WTC11 (cell line): ENCODE measurements around the gene COL17A1. TPM values are rescaled to one million over a fixed set of nuclear protein-coding genes. Genes with fewer than 3 reads are reported as not detected.

Source experiments
- ATAC-seq: fragments of 200-7000 bp; cut with Tn5 transposase; 2 replicates; pipeline ENCODE4 v1.10.0; 2021; ENCODE audit warnings: mild to moderate bottlenecking, moderate library complexity
- CTCF ChIA-PET: fragments of 300-600 bp; sonication (Branson Sonifier 250); formaldehyde crosslinking; loops from one replicate; lab custom pipeline; 2021; ENCODE audit warnings: antibody characterized with exemption; lab: Charles Lee
- POLR2A ChIA-PET: fragments of 350-600 bp; sonication (Branson Sonifier 250); formaldehyde crosslinking; loops from one replicate; lab custom pipeline; 2021; ENCODE audit warnings: antibody characterized with exemption; lab: Charles Lee
- DNase-seq: peaks from one replicate; pipeline ENCODE4 v3.0.0; 2021; ENCODE audit warnings: low spot score
- H3K27ac Mint-ChIP-seq: 2 replicates; pipeline ENCODE4 v1.8.0; 2021; ENCODE audit warnings: mixed read lengths
- H3K27me3 Mint-ChIP-seq: 2 replicates; pipeline ENCODE4 v1.8.0; 2021; ENCODE audit warnings: low read depth, mild to moderate bottlenecking, moderate library complexity, mixed read lengths
- H3K36me3 Mint-ChIP-seq: 2 replicates; pipeline ENCODE4 v1.8.0; 2021; ENCODE audit warnings: mixed read lengths
- H3K4me1 Mint-ChIP-seq: 2 replicates; pipeline ENCODE4 v1.8.0; 2022; ENCODE audit warnings: mixed read lengths
- H3K4me3 Mint-ChIP-seq: 2 replicates; pipeline ENCODE4 v1.8.0; 2021; ENCODE audit warnings: mild to moderate bottlenecking, moderate library complexity, mixed read lengths
- H3K9me3 Mint-ChIP-seq: 2 replicates; pipeline ENCODE4 v1.8.0; 2021; ENCODE audit warnings: mixed read lengths
- ATF1 ChIP-seq: sonication (generic); formaldehyde crosslinking; IDR thresholded peaks from 2 replicates; pipeline ENCODE4 v1.8.1; 2023; ENCODE audit warnings: mild to moderate bottlenecking, moderate library complexity, missing genetic modification reagents
- CREM ChIP-seq: sonication (generic); formaldehyde crosslinking; IDR thresholded peaks from 2 replicates; pipeline ENCODE4 v1.8.1; 2022; ENCODE audit warnings: mild to moderate bottlenecking, missing genetic modification reagents, moderate library complexity
- ESRRA ChIP-seq: sonication (generic); formaldehyde crosslinking; IDR thresholded peaks from 2 replicates; pipeline ENCODE4 v1.8.1; 2022; ENCODE audit warnings: mild to moderate bottlenecking, missing genetic modification reagents, borderline replicate concordance
- ETV6 ChIP-seq: sonication (generic); formaldehyde crosslinking; IDR thresholded peaks from 2 replicates; pipeline ENCODE4 v1.8.1; 2022; ENCODE audit warnings: mild to moderate bottlenecking, missing genetic modification reagents
- JAZF1 ChIP-seq: fragments of 250-450 bp; sonication (Bioruptor Pico); IDR thresholded peaks from 2 replicates; pipeline ENCODE4 v1.9.0; 2021; ENCODE audit warnings: moderate library complexity, mild to moderate bottlenecking, inconsistent platforms
- MXD4 ChIP-seq: fragments of 250-450 bp; sonication (Bioruptor Pico); IDR thresholded peaks from 2 replicates; pipeline ENCODE4 v1.8.0; 2021; ENCODE audit warnings: mild to moderate bottlenecking, moderate library complexity, borderline replicate concordance
- NFE2L1 ChIP-seq: sonication (generic); formaldehyde crosslinking; IDR thresholded peaks from 2 replicates; pipeline ENCODE4 v1.8.1; 2023; ENCODE audit warnings: missing genetic modification reagents
- NR1H2 ChIP-seq: sonication (generic); formaldehyde crosslinking; IDR thresholded peaks from 2 replicates; pipeline ENCODE4 v1.9.0; 2021; ENCODE audit warnings: mild to moderate bottlenecking, moderate library complexity, missing genetic modification reagents
- NR2C2 ChIP-seq: sonication (generic); formaldehyde crosslinking; IDR thresholded peaks from 2 replicates; pipeline ENCODE4 v1.8.0; 2022; ENCODE audit warnings: mild to moderate bottlenecking, missing genetic modification reagents
- OVOL2 ChIP-seq: fragments of 250-450 bp; sonication (Bioruptor Pico); IDR thresholded peaks from 2 replicates; pipeline ENCODE4 v1.9.0; 2021; ENCODE audit warnings: mild to moderate bottlenecking, borderline replicate concordance
- PRRX2 ChIP-seq: fragments of 250-450 bp; sonication (Bioruptor Pico); IDR thresholded peaks from 2 replicates; pipeline ENCODE4 v1.8.0; 2021; ENCODE audit warnings: mild to moderate bottlenecking
- SMAD3 ChIP-seq: sonication (generic); formaldehyde crosslinking; IDR thresholded peaks from 2 replicates; pipeline ENCODE4 v1.8.0; 2022; ENCODE audit warnings: missing genetic modification reagents, mild to moderate bottlenecking, borderline replicate concordance
- SOX15 ChIP-seq: fragments of 250-450 bp; sonication (Bioruptor Pico); IDR thresholded peaks from 2 replicates; pipeline ENCODE4 v1.9.0; 2021; ENCODE audit warnings: mild to moderate bottlenecking
- TCF7 ChIP-seq: sonication (generic); formaldehyde crosslinking; IDR thresholded peaks from 2 replicates; pipeline ENCODE4 v1.8.0; 2022; ENCODE audit warnings: mild to moderate bottlenecking, low read depth, missing genetic modification reagents, moderate library complexity
- TEAD4 ChIP-seq: sonication (generic); formaldehyde crosslinking; IDR thresholded peaks from 2 replicates; pipeline ENCODE4 v1.8.0; 2022; ENCODE audit warnings: mild to moderate bottlenecking, missing genetic modification reagents
- total RNA-seq: library from RNA; stranded (reverse); gene quantifications from 3 replicates; pipeline ENCODE4 v1.2.3, GENCODE V29; 2021
- TF ChIP-seq, protein P1 (sequence below): sonication (generic); formaldehyde crosslinking; IDR thresholded peaks from 2 replicates; pipeline ENCODE4 v1.8.1; 2023; ENCODE audit warnings: mild to moderate bottlenecking, missing genetic modification reagents
- TF ChIP-seq, protein P2 (sequence below): fragments of 250-450 bp; sonication (Bioruptor Pico); IDR thresholded peaks from 2 replicates; pipeline ENCODE4 v1.8.0; 2021; ENCODE audit warnings: mild to moderate bottlenecking
- TF ChIP-seq, protein P3 (sequence below): fragments of 250-450 bp; sonication (Bioruptor Pico); IDR thresholded peaks from 2 replicates; pipeline ENCODE4 v1.9.0; 2021; ENCODE audit warnings: moderate library complexity, mild to moderate bottlenecking, inconsistent platforms, borderline replicate concordance
- TF ChIP-seq, protein P4 (sequence below): fragments of 250-450 bp; sonication (Bioruptor Pico); IDR thresholded peaks from 2 replicates; pipeline ENCODE4 v1.9.0; 2021; ENCODE audit warnings: mild to moderate bottlenecking, borderline replicate concordance
- TF ChIP-seq, protein P5 (sequence below): sonication (generic); formaldehyde crosslinking; IDR thresholded peaks from 2 replicates; pipeline ENCODE4 v1.8.0; 2022; ENCODE audit warnings: missing genetic modification reagents
- TF ChIP-seq, protein P6 (sequence below): sonication (generic); formaldehyde crosslinking; IDR thresholded peaks from 2 replicates; pipeline ENCODE4 v1.8.0; 2022; ENCODE audit warnings: mild to moderate bottlenecking, missing genetic modification reagents
- TF ChIP-seq, protein P7 (sequence below): sonication (generic); formaldehyde crosslinking; IDR thresholded peaks from 2 replicates; pipeline ENCODE4 v1.8.0; 2023; ENCODE audit warnings: missing genetic modification reagents

COL17A1 gene
- total RNA-seq, 1 experiment from 2014 or later: 1.5 TPM

DNA sequence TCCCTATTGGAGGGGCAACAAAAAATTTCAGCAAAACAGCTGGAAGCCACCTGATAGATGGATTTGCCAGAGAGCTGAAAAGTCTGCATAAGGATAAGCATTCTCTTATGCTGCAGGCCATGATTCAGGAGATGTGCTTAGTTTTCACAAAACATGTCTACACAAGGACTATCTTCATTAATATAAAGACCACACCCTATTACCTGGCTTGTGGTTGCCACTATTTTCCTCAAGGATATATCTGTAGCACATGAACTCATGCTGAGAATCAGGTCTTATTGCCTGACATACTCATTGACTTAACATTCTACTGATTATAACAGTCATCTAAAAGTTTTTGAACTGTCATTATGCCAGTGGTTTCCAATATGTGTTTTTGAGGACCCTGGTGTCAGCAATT lies 7.1 kb upstream of the COL17A1 start (continued):
- TF ChIP-seq, protein P1, sequence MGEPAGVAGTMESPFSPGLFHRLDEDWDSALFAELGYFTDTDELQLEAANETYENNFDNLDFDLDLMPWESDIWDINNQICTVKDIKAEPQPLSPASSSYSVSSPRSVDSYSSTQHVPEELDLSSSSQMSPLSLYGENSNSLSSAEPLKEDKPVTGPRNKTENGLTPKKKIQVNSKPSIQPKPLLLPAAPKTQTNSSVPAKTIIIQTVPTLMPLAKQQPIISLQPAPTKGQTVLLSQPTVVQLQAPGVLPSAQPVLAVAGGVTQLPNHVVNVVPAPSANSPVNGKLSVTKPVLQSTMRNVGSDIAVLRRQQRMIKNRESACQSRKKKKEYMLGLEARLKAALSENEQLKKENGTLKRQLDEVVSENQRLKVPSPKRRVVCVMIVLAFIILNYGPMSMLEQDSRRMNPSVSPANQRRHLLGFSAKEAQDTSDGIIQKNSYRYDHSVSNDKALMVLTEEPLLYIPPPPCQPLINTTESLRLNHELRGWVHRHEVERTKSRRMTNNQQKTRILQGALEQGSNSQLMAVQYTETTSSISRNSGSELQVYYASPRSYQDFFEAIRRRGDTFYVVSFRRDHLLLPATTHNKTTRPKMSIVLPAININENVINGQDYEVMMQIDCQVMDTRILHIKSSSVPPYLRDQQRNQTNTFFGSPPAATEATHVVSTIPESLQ (CRISPR knock-in tag): no peak
- TF ChIP-seq, protein P2, sequence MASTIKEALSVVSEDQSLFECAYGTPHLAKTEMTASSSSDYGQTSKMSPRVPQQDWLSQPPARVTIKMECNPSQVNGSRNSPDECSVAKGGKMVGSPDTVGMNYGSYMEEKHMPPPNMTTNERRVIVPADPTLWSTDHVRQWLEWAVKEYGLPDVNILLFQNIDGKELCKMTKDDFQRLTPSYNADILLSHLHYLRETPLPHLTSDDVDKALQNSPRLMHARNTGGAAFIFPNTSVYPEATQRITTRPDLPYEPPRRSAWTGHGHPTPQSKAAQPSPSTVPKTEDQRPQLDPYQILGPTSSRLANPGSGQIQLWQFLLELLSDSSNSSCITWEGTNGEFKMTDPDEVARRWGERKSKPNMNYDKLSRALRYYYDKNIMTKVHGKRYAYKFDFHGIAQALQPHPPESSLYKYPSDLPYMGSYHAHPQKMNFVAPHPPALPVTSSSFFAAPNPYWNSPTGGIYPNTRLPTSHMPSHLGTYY (CRISPR knock-in tag): no peak
- TF ChIP-seq SOX15 (CRISPR knock-in tag): no peak
- no peak for TF ChIP-seq NFE2L1 (CRISPR knock-in tag)
- no peak for TF ChIP-seq SMAD3 (CRISPR knock-in tag)
- no peak for TF ChIP-seq CREM
- TF ChIP-seq, protein P3, sequence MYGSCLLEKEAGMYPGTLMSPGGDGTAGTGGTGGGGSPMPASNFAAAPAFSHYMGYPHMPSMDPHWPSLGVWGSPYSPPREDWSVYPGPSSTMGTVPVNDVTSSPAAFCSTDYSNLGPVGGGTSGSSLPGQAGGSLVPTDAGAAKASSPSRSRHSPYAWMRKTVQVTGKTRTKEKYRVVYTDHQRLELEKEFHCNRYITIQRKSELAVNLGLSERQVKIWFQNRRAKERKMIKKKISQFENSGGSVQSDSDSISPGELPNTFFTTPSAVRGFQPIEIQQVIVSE: no peak
- TF ChIP-seq, all 79 proteins: peak for 0

DNA sequence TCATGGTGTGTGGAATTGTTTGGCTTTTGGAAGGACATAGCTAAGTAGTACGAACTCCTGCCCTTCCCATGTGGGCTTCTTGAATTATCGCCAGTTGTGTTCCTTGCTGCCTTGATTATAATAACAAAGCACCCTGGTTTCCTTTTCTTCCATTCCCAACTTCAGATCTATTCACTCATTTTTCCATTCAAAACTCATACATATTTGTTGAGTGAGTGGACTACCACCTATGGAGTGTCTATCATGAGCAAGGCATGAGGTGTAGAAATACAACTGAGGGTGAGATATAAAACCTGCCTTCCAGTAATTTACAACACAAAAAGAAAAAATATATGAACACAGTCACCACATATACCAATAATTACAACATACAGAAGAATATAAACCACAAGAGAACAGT lies 4.9 kb upstream of the COL17A1 start:
- Mint-ChIP-seq H3K9me3 (peaks cover 10% of the 10 kb centered on the region), H3K27me3 (no peaks in the 10 kb centered on the region), H3K36me3 (no peaks in the 10 kb centered on the region), H3K4me1 (peaks cover 23% of the 10 kb centered on the region), H3K27ac (0 out of 2 replicates have a peak overlapping the region, but pooled peaks have one; percentile 2), H3K4me3 (no peak overlapping the region)
- ATAC-seq: peak; percentile 30; the same call in 1 of the 2 replicates
- DNase-seq: no peak
- ChIA-PET CTCF (interaction anchor here (1.0 to 1.5 kb wide), 3 partner anchors 31 to 263 kb away, joined by 3 read pairs; partner anchors contain the start of genes CFAP58 and SFR1), POLR2A (no interaction called here)
- no peak for TF ChIP-seq TEAD4
- TF ChIP-seq NR1H2 (CRISPR knock-in tag): no peak
- TF ChIP-seq, protein P4, sequence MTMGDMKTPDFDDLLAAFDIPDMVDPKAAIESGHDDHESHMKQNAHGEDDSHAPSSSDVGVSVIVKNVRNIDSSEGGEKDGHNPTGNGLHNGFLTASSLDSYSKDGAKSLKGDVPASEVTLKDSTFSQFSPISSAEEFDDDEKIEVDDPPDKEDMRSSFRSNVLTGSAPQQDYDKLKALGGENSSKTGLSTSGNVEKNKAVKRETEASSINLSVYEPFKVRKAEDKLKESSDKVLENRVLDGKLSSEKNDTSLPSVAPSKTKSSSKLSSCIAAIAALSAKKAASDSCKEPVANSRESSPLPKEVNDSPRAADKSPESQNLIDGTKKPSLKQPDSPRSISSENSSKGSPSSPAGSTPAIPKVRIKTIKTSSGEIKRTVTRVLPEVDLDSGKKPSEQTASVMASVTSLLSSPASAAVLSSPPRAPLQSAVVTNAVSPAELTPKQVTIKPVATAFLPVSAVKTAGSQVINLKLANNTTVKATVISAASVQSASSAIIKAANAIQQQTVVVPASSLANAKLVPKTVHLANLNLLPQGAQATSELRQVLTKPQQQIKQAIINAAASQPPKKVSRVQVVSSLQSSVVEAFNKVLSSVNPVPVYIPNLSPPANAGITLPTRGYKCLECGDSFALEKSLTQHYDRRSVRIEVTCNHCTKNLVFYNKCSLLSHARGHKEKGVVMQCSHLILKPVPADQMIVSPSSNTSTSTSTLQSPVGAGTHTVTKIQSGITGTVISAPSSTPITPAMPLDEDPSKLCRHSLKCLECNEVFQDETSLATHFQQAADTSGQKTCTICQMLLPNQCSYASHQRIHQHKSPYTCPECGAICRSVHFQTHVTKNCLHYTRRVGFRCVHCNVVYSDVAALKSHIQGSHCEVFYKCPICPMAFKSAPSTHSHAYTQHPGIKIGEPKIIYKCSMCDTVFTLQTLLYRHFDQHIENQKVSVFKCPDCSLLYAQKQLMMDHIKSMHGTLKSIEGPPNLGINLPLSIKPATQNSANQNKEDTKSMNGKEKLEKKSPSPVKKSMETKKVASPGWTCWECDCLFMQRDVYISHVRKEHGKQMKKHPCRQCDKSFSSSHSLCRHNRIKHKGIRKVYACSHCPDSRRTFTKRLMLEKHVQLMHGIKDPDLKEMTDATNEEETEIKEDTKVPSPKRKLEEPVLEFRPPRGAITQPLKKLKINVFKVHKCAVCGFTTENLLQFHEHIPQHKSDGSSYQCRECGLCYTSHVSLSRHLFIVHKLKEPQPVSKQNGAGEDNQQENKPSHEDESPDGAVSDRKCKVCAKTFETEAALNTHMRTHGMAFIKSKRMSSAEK (CRISPR knock-in tag): no peak
- TF ChIP-seq, protein P3: no peak
- TF ChIP-seq MXD4 (CRISPR knock-in tag): no peak
- no peak for TF ChIP-seq ETV6 (CRISPR knock-in tag)
- no peak for TF ChIP-seq ATF1 (CRISPR knock-in tag)
- TF ChIP-seq OVOL2 (CRISPR knock-in tag): no peak
- TF ChIP-seq, protein P5, sequence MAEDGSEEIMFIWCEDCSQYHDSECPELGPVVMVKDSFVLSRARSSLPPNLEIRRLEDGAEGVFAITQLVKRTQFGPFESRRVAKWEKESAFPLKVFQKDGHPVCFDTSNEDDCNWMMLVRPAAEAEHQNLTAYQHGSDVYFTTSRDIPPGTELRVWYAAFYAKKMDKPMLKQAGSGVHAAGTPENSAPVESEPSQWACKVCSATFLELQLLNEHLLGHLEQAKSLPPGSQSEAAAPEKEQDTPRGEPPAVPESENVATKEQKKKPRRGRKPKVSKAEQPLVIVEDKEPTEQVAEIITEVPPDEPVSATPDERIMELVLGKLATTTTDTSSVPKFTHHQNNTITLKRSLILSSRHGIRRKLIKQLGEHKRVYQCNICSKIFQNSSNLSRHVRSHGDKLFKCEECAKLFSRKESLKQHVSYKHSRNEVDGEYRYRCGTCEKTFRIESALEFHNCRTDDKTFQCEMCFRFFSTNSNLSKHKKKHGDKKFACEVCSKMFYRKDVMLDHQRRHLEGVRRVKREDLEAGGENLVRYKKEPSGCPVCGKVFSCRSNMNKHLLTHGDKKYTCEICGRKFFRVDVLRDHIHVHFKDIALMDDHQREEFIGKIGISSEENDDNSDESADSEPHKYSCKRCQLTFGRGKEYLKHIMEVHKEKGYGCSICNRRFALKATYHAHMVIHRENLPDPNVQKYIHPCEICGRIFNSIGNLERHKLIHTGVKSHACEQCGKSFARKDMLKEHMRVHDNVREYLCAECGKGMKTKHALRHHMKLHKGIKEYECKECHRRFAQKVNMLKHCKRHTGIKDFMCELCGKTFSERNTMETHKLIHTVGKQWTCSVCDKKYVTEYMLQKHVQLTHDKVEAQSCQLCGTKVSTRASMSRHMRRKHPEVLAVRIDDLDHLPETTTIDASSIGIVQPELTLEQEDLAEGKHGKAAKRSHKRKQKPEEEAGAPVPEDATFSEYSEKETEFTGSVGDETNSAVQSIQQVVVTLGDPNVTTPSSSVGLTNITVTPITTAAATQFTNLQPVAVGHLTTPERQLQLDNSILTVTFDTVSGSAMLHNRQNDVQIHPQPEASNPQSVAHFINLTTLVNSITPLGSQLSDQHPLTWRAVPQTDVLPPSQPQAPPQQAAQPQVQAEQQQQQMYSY (CRISPR knock-in tag): no peak
- no peak for TF ChIP-seq PRRX2 (CRISPR knock-in tag)
- TF ChIP-seq JAZF1: no peak
- TF ChIP-seq, protein P6, sequence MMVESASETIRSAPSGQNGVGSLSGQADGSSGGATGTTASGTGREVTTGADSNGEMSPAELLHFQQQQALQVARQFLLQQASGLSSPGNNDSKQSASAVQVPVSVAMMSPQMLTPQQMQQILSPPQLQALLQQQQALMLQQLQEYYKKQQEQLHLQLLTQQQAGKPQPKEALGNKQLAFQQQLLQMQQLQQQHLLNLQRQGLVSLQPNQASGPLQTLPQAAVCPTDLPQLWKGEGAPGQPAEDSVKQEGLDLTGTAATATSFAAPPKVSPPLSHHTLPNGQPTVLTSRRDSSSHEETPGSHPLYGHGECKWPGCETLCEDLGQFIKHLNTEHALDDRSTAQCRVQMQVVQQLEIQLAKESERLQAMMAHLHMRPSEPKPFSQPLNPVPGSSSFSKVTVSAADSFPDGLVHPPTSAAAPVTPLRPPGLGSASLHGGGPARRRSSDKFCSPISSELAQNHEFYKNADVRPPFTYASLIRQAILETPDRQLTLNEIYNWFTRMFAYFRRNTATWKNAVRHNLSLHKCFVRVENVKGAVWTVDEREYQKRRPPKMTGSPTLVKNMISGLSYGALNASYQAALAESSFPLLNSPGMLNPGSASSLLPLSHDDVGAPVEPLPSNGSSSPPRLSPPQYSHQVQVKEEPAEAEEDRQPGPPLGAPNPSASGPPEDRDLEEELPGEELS: no peak
- no peak for TF ChIP-seq ESRRA
- TF ChIP-seq, protein P7, sequence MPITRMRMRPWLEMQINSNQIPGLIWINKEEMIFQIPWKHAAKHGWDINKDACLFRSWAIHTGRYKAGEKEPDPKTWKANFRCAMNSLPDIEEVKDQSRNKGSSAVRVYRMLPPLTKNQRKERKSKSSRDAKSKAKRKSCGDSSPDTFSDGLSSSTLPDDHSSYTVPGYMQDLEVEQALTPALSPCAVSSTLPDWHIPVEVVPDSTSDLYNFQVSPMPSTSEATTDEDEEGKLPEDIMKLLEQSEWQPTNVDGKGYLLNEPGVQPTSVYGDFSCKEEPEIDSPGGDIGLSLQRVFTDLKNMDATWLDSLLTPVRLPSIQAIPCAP (CRISPR knock-in tag): no peak
- TF ChIP-seq NR2C2 (CRISPR knock-in tag): no peak
- no peak for TF ChIP-seq TCF7 (CRISPR knock-in tag)
